Non-pigmented ciliary epithelial cell (primary cell): ENCODE results near the gene LMAN2.

Experiments
- DNase-seq: peaks from one replicate; pipeline ENCODE4 v3.0.0-alpha.2; 2010; ENCODE audit warnings: low read depth

Gene LMAN2

GRCh38 chr5:177351392-177352329 lies at the start of gene LMAN2:
Gene LMAN2 (minus strand): TSS chr5:177351668. CDS start chr5:177351647, 21 bp downstream.
- DNase-seq, result peak; percentile 86

- no peak for DNase-seq
Measured at GRCh38 chr5:177399997-177400868, 48.8 kb upstream of the LMAN2 start, which contains the start of gene PFN3. Gene PFN3 (minus strand): TSS chr5:177400661. CDS start chr5:177400576, 85 bp downstream.

- DNase-seq, result no peak
Measured at GRCh38 chr5:177397875-177398390, 46.5 kb upstream of the LMAN2 start.

- no peak for DNase-seq
Measured at GRCh38 chr5:177396807-177397206, 45.3 kb upstream of the LMAN2 start.

- no peak for DNase-seq
Measured at GRCh38 chr5:177396078-177396477, 44.6 kb upstream of the LMAN2 start.

GRCh38 chr5:177393990-177394389 lies 42.5 kb upstream of the LMAN2 start:
- DNase-seq, result no peak

GRCh38 chr5:177393206-177393765 lies 41.8 kb upstream of the LMAN2 start:
- DNase-seq, result no peak

- DNase-seq, result no peak
Measured at GRCh38 chr5:177392765-177393164, 41.3 kb upstream of the LMAN2 start.

GRCh38 chr5:177390363-177391300 lies 39.2 kb upstream of the LMAN2 start:
- no peak for DNase-seq

GRCh38 chr5:177389241-177390169 lies 38.0 kb upstream of the LMAN2 start:
- peak; percentile 71 for DNase-seq

GRCh38 chr5:177388521-177389052 lies 37.1 kb upstream of the LMAN2 start:
- DNase-seq, result no peak

- no peak for DNase-seq
Measured at GRCh38 chr5:177387405-177387804, 35.9 kb upstream of the LMAN2 start.

- no peak for DNase-seq
Measured at GRCh38 chr5:177386542-177386941, 35.1 kb upstream of the LMAN2 start.

GRCh38 chr5:177385720-177386119 lies 34.3 kb upstream of the LMAN2 start:
- no peak for DNase-seq

GRCh38 chr5:177384134-177384533 lies 32.7 kb upstream of the LMAN2 start, which contains the start of gene SLC34A1:
Gene SLC34A1 (plus strand): TSS chr5:177384434. CDS start chr5:177385742, 1,308 bp downstream.
- no peak for DNase-seq

GRCh38 chr5:177383181-177383580 lies 31.7 kb upstream of the LMAN2 start:
- no peak for DNase-seq

GRCh38 chr5:177382423-177383029 lies 31.1 kb upstream of the LMAN2 start:
- no peak for DNase-seq

- DNase-seq, result no peak
Measured at GRCh38 chr5:177380805-177381126, 29.3 kb upstream of the LMAN2 start.
